ENCODE results near the gene CCDC192. TPM values are rescaled to one million over a fixed set of nuclear protein-coding genes. Genes with fewer than 3 reads are reported as not detected.

CCDC192 gene
- polyA plus RNA-seq, 2 of the 4 experiments (the other 2 are of a cell fraction): not detected

DNA sequence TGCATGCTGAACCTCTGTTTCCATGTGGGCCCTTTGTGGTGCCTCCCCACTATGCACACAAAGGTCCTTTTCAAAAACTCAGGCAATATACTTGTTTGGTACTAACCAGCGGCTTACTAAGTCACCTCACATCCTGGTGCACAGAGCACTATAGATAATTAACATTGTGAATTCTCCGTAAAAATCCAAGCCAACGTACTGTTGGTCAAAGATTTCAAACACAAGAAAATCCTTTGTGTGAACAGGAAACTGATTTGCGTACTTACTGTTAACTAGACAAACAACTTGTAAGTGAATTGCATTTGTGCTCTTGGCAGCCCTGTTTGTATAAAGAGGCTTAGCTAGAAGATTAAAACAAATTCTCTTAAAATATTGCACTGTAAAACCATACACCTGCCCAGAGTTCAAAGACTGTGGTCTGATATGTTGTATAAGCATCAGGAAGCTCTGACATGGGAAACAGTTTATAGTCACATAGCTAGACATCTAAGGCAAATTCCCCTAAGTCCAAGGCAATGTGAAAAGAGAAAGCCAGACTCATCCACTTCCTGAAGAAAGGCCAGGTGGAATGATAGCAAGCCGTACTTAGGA lies 255.3 kb downstream of the CCDC192 start:
- ATAC-seq: peak; percentile 64 to 75
- POLR2A ChIA-PET: interaction anchor here (1.6 kb wide), 1 partner anchor 24 kb away, joined by 5 read pairs; no protein-coding TSS in a partner anchor
- no peak; the same call in 1 of the 2 replicates for TF ChIP-seq FOXS1 (CRISPR knock-in tag; IDR thresholded peaks at IDR 0.05)
- TF ChIP-seq GATA3 (IDR thresholded peaks at IDR 0.05; ENCODE audit: borderline replicate concordance): peak; percentile 91
- TF ChIP-seq JUN (IDR thresholded peaks at IDR 0.05): peak; percentile 43 to 66; a peak in 2 of 5 replicates
- no peak for TF ChIP-seq KDM5A (IDR thresholded peaks at IDR 0.05)
- no peak for TF ChIP-seq HOXA7 (CRISPR knock-in tag; IDR thresholded peaks at IDR 0.05)
- no peak for TF ChIP-seq FOSB (CRISPR knock-in tag; IDR thresholded peaks at IDR 0.05)
- TF ChIP-seq HDAC2 (IDR thresholded peaks at IDR 0.05): no peak
- no peak for TF ChIP-seq RNF2 (IDR thresholded peaks at IDR 0.05; ENCODE audit: borderline replicate concordance, low read depth)
- TF ChIP-seq MYC (IDR thresholded peaks at IDR 0.05; ENCODE audit: borderline replicate concordance, low read length): no peak
- 0 out of 2 replicates have a peak, but pooled peaks have one; percentile 25 for TF ChIP-seq ZSCAN20 (CRISPR knock-in tag; IDR thresholded peaks at IDR 0.05)
- TF ChIP-seq, protein P1, sequence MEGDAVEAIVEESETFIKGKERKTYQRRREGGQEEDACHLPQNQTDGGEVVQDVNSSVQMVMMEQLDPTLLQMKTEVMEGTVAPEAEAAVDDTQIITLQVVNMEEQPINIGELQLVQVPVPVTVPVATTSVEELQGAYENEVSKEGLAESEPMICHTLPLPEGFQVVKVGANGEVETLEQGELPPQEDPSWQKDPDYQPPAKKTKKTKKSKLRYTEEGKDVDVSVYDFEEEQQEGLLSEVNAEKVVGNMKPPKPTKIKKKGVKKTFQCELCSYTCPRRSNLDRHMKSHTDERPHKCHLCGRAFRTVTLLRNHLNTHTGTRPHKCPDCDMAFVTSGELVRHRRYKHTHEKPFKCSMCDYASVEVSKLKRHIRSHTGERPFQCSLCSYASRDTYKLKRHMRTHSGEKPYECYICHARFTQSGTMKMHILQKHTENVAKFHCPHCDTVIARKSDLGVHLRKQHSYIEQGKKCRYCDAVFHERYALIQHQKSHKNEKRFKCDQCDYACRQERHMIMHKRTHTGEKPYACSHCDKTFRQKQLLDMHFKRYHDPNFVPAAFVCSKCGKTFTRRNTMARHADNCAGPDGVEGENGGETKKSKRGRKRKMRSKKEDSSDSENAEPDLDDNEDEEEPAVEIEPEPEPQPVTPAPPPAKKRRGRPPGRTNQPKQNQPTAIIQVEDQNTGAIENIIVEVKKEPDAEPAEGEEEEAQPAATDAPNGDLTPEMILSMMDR (IDR thresholded peaks at IDR 0.05): no peak
- TF ChIP-seq, protein P2, sequence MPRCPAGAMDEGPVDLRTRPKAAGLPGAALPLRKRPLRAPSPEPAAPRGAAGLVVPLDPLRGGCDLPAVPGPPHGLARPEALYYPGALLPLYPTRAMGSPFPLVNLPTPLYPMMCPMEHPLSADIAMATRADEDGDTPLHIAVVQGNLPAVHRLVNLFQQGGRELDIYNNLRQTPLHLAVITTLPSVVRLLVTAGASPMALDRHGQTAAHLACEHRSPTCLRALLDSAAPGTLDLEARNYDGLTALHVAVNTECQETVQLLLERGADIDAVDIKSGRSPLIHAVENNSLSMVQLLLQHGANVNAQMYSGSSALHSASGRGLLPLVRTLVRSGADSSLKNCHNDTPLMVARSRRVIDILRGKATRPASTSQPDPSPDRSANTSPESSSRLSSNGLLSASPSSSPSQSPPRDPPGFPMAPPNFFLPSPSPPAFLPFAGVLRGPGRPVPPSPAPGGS (IDR thresholded peaks at IDR 0.05): peak; percentile 65; the same call in 2 of the 3 replicates
- TF ChIP-seq, protein P3, sequence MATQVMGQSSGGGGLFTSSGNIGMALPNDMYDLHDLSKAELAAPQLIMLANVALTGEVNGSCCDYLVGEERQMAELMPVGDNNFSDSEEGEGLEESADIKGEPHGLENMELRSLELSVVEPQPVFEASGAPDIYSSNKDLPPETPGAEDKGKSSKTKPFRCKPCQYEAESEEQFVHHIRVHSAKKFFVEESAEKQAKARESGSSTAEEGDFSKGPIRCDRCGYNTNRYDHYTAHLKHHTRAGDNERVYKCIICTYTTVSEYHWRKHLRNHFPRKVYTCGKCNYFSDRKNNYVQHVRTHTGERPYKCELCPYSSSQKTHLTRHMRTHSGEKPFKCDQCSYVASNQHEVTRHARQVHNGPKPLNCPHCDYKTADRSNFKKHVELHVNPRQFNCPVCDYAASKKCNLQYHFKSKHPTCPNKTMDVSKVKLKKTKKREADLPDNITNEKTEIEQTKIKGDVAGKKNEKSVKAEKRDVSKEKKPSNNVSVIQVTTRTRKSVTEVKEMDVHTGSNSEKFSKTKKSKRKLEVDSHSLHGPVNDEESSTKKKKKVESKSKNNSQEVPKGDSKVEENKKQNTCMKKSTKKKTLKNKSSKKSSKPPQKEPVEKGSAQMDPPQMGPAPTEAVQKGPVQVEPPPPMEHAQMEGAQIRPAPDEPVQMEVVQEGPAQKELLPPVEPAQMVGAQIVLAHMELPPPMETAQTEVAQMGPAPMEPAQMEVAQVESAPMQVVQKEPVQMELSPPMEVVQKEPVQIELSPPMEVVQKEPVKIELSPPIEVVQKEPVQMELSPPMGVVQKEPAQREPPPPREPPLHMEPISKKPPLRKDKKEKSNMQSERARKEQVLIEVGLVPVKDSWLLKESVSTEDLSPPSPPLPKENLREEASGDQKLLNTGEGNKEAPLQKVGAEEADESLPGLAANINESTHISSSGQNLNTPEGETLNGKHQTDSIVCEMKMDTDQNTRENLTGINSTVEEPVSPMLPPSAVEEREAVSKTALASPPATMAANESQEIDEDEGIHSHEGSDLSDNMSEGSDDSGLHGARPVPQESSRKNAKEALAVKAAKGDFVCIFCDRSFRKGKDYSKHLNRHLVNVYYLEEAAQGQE (IDR thresholded peaks at IDR 0.05): no peak
- no peak for TF ChIP-seq FOSL2 (IDR thresholded peaks at IDR 0.05)
- TF ChIP-seq FOSL2 (CRISPR knock-in tag; IDR thresholded peaks at IDR 0.05): peak; percentile 46; the same call in 1 of the 2 replicates
- no peak for TF ChIP-seq KDM1A (IDR thresholded peaks at IDR 0.05; ENCODE audit: low read depth)
- no peak for TF ChIP-seq TP53 (CRISPR knock-in tag; IDR thresholded peaks at IDR 0.05)
- TF ChIP-seq ZFP36 (IDR thresholded peaks at IDR 0.05; ENCODE audit: borderline replicate concordance, partially characterized antibody): peak; percentile 13
- TF ChIP-seq EP300 (IDR thresholded peaks at IDR 0.05): peak; percentile 81 to 85; a peak in 4 of 5 replicates
- TF ChIP-seq, protein P4, sequence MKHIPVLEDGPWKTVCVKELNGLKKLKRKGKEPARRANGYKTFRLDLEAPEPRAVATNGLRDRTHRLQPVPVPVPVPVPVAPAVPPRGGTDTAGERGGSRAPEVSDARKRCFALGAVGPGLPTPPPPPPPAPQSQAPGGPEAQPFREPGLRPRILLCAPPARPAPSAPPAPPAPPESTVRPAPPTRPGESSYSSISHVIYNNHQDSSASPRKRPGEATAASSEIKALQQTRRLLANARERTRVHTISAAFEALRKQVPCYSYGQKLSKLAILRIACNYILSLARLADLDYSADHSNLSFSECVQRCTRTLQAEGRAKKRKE (CRISPR knock-in tag; IDR thresholded peaks at IDR 0.05; ENCODE audit: low read depth): no peak
- TF ChIP-seq NPAS2 (CRISPR knock-in tag; IDR thresholded peaks at IDR 0.05; ENCODE audit: borderline replicate concordance): no peak
- TF ChIP-seq MAZ (IDR thresholded peaks at IDR 0.05; ENCODE audit: borderline replicate concordance, low read depth, low read length): no peak
- TF ChIP-seq EHMT2 (IDR thresholded peaks at IDR 0.05; ENCODE audit: low read depth): no peak
- no peak for TF ChIP-seq ZNF302 (CRISPR knock-in tag; IDR thresholded peaks at IDR 0.05)
- no peak for TF ChIP-seq CBX2 (IDR thresholded peaks at IDR 0.05; ENCODE audit: borderline replicate concordance, low read depth)
- TF ChIP-seq MAFK (IDR thresholded peaks at IDR 0.05; ENCODE audit: partially characterized antibody): no peak
- TF ChIP-seq, protein P5, sequence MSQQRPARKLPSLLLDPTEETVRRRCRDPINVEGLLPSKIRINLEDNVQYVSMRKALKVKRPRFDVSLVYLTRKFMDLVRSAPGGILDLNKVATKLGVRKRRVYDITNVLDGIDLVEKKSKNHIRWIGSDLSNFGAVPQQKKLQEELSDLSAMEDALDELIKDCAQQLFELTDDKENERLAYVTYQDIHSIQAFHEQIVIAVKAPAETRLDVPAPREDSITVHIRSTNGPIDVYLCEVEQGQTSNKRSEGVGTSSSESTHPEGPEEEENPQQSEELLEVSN (IDR thresholded peaks at IDR 0.05; ENCODE audit: borderline replicate concordance, low read depth): no peak
- no peak for TF ChIP-seq POLR2AphosphoS2 (conservative IDR thresholded peaks at IDR 0.05; ENCODE audit: low read length)
- no peak for TF ChIP-seq HOXB13 (CRISPR knock-in tag; IDR thresholded peaks at IDR 0.05; ENCODE audit: low read depth)
- TF ChIP-seq ESRRA (IDR thresholded peaks at IDR 0.05; ENCODE audit: borderline replicate concordance, low read length): no peak
- no peak for TF ChIP-seq BHLHE40 (IDR thresholded peaks at IDR 0.05; ENCODE audit: low read depth, low read length)
- no peak for TF ChIP-seq HEYL (CRISPR knock-in tag; IDR thresholded peaks at IDR 0.05)
- TF ChIP-seq NR3C1 (IDR thresholded peaks at IDR 0.05): no peak
- peak; percentile 20 to 32; a peak in 1 of 4 replicates for TF ChIP-seq CEBPB (IDR thresholded peaks at IDR 0.05)

More for the DNA sequence above, 255.3 kb downstream of the CCDC192 start:
- H3K4me1 ChIP-seq: peaks cover 48% of the 10 kb centered on the region
- CTCF ChIA-PET: interaction anchor here (0.9 to 3.1 kb wide), 5 partner anchors 23 to 243 kb away, joined by 3 to 12 read pairs (median 3); partner anchors contain the start of gene SLC12A2
- peak overlapping the region; percentile 76 for H3K4me2 ChIP-seq
- FAIRE-seq (peak; percentile 77), DNase-seq (ENCODE audit: low read depth in 1 of 2, low spot score in 1 of 2) (peak in 1 of 2 experiments; percentile 93)
- H3K4me3 ChIP-seq: no peak overlapping the region
- peak overlapping the region; percentile 76 to 80 for H3K27ac ChIP-seq
- WGBS (ENCODE audit: missing lambda C conversion rate): 5% methylated on average over 5 of the region's 5 CpGs
- H3K9me3 ChIP-seq: peaks cover 3% of the 10 kb centered on the region; the same call in 1 of the 3 replicates
